Activated gamma-delta T cell (primary cell): ENCODE measurements around the gene ANKMY2.

Experiments
- DNase-seq: peaks from one replicate; lab custom pipeline; 2025; lab: John Stamatoyannopoulos, UW

Gene ANKMY2

GRCh38 chr7:16579216-16579615 is 66.3 kb downstream of the ANKMY2 start:
- no peak for DNase-seq

GRCh38 chr7:16571941-16572340 is 73.6 kb downstream of the ANKMY2 start:
- no peak for DNase-seq

GRCh38 chr7:16564909-16565426 is 80.6 kb downstream of the ANKMY2 start:
- DNase-seq: no peak

- DNase-seq: no peak
These were observed 81.6 kb downstream of the ANKMY2 start for GRCh38 chr7:16564023-16564380.

- DNase-seq: no peak
These were observed 82.1 kb downstream of the ANKMY2 start for GRCh38 chr7:16563281-16564022.

GRCh38 chr7:16562456-16563220 is 82.9 kb downstream of the ANKMY2 start:
- DNase-seq: no peak

GRCh38 chr7:16561943-16562342 is 83.6 kb downstream of the ANKMY2 start:
- no peak for DNase-seq

- no peak for DNase-seq
These were observed 85.9 kb downstream of the ANKMY2 start for GRCh38 chr7:16559497-16560179.

GRCh38 chr7:16558761-16559302 is 86.7 kb downstream of the ANKMY2 start:
- no peak for DNase-seq

GRCh38 chr7:16556359-16556758 is 89.2 kb downstream of the ANKMY2 start:
- no peak for DNase-seq

GRCh38 chr7:16554518-16555236 is 90.9 kb downstream of the ANKMY2 start:
- no peak for DNase-seq

GRCh38 chr7:16550671-16551070 is 94.9 kb downstream of the ANKMY2 start:
- no peak for DNase-seq
